Gastroesophageal sphincter (tissue), 4 donors: ENCODE data around the gene TMEM134. TPM values are rescaled to one million over a fixed set of nuclear protein-coding genes. Genes with fewer than 3 reads are reported as not detected.

ENCODE experiments used
- ATAC-seq: fragments of 150-250 bp; one replicate; pipeline ENCODE4 v1.9.1; 2016; ENCODE audit warnings: mild to moderate bottlenecking, moderate library complexity
- H3K27ac ChIP-seq, 4 donors: fragments of 200-600 bp; sonication (generic) in 3 of 4; 1 replicate in 3 of 4; 2 replicates in 1 of 4; pipeline ENCODE4 v1.5.1; 2016 to 2019
- H3K27me3 ChIP-seq: fragments of 200-600 bp; sonication (generic); one replicate; pipeline ENCODE4 v1.5.1; 2019
- H3K36me3 ChIP-seq, 2 donors: fragments of 200-600 bp; sonication (generic); one replicate each; pipeline ENCODE4 v1.5.1; 2019; ENCODE audit warnings: control low read depth in 1 of 2
- H3K4me1 ChIP-seq, 3 donors: fragments of 200-600 bp; sonication (generic); 1 replicate in 2 of 3; 2 replicates in 1 of 3; pipeline ENCODE4 v1.5.1; 2016 to 2019; ENCODE audit warnings: control low read depth in 2 of 3
- H3K4me3 ChIP-seq, 2 donors: fragments of 200-600 bp; sonication (generic); one replicate each; pipeline ENCODE4 v1.5.1; 2019; ENCODE audit warnings: mild to moderate bottlenecking in 1 of 2, moderate library complexity in 1 of 2
- H3K9me3 ChIP-seq, 3 donors: fragments of 200-600 bp; sonication (generic); one replicate each; pipeline ENCODE4 v1.5.1; 2017 to 2019; ENCODE audit warnings: control low read depth in 2 of 3
- EP300 ChIP-seq: sonication (generic); formaldehyde crosslinking; IDR thresholded peaks from one replicate; pipeline ENCODE4 v1.6.1; 2017; ENCODE audit warnings: antibody characterized with exemption, mild to moderate bottlenecking
- POLR2A ChIP-seq, 2 donors: fragments of 450-650 bp; IDR thresholded peaks; one replicate each; pipeline ENCODE4 v1.6.1; 2017; ENCODE audit warnings: antibody characterized with exemption in 2 of 2, mild to moderate bottlenecking in 2 of 2, moderate library complexity in 1 of 2
- POLR2AphosphoS5 ChIP-seq: sonication (generic); formaldehyde crosslinking; IDR thresholded peaks from one replicate; pipeline ENCODE4 v1.6.1; 2017; ENCODE audit warnings: antibody characterized with exemption
- WGBS, 2 donors: methylation state at CpG; one replicate each; pipeline ENCODE4 v1.1.5; 2018; ENCODE audit warnings: low coverage in 1 of 2; 5-methylcytosine and 5-hydroxymethylcytosine counted together
- total RNA-seq, 4 donors: library from RNA; depleted of rRNA; stranded (reverse); fragments of >200 nt; gene quantifications; one replicate each; pipeline ENCODE4 v1.1.0, GENCODE V29; 2016
- TF ChIP-seq, protein P1 (sequence below), 4 experiments: fragments of 200-600 bp in 2 of 4; fragments of 450-650 bp in 2 of 4; sonication (generic) in 1 of 4; IDR thresholded peaks; one replicate each; pipeline ENCODE4 v1.5.1; 2017 to 2019; ENCODE audit warnings: antibody characterized with exemption in 4 of 4, mild to moderate bottlenecking in 2 of 4, moderate library complexity in 2 of 4

TMEM134 gene
- total RNA-seq, 4 donors from 2014 or later = 22.2 to 35.2 (median 32.5) TPM

DNA sequence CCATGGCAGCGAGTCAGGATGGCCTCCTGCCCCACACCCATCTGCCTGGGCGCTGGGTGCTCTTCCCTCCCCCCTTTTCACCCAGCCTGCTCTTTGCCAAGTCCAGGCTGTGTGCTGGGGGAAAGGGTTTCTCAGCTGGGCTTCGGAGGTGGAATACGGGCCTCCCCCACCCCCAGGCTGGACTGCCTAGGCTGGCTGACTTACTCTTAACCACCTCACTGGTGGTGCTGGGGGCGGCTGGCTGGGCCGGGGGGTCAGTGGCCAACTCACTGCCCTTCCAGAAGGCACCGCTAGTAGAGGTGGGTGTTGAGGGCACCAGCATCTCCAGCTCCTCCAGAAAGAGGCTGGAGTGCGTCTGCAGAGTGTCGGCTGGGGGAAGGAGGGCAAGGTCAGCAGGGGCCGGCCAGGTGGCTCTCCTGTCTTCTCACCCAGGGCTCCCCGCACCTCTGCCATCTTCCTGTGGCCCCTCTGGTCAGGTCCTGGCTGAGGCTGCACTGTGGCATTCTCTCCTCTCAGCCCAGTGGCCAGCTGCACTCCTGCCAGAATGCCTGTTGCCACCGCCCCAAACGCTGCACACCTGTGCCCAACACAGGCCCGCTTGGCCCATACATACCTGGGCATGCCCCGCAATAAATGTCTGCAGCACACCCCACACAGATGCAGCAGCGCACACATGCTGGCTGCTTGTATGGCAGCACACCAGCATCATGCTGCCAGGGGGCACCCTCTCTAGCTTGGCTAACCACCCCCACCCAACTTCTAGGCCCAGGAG lies 26.4 kb upstream of the TMEM134 start:
- H3K9me3 ChIP-seq = no peaks in the 10 kb centered on the region
- ATAC-seq = no peak
- H3K4me3 ChIP-seq = no peak overlapping the region
- H3K4me1 ChIP-seq = peaks cover 0 to 19% (median 0%) of the 10 kb centered on the region in 3 donors
- no peak overlapping the region for H3K27ac ChIP-seq
- H3K36me3 ChIP-seq = peaks cover 0 to 89% of the 10 kb centered on the region in 2 donors
- H3K27me3 ChIP-seq = no peaks in the 10 kb centered on the region
- TF ChIP-seq, protein P1, sequence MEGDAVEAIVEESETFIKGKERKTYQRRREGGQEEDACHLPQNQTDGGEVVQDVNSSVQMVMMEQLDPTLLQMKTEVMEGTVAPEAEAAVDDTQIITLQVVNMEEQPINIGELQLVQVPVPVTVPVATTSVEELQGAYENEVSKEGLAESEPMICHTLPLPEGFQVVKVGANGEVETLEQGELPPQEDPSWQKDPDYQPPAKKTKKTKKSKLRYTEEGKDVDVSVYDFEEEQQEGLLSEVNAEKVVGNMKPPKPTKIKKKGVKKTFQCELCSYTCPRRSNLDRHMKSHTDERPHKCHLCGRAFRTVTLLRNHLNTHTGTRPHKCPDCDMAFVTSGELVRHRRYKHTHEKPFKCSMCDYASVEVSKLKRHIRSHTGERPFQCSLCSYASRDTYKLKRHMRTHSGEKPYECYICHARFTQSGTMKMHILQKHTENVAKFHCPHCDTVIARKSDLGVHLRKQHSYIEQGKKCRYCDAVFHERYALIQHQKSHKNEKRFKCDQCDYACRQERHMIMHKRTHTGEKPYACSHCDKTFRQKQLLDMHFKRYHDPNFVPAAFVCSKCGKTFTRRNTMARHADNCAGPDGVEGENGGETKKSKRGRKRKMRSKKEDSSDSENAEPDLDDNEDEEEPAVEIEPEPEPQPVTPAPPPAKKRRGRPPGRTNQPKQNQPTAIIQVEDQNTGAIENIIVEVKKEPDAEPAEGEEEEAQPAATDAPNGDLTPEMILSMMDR (IDR thresholded peaks at IDR 0.05) = no peak
- TF ChIP-seq POLR2AphosphoS5 = no peak
- WGBS, 2 donors = 80% methylated on average over 1 of the region's 16 CpGs; no CpG with 5 or more reads in 1 of the 2 donors

- 85 to 92% methylated on average over 5 to 14 of the region's 59 CpGs for WGBS, 2 donors
- peaks cover 0 to 20% (median 0%) of the 10 kb centered on the region in 3 donors for H3K4me1 ChIP-seq
- no peaks in the 10 kb centered on the region for H3K9me3 ChIP-seq
- H3K4me3 ChIP-seq = no peak overlapping the region
- no peaks in the 10 kb centered on the region for H3K27me3 ChIP-seq
- peaks cover 0 to 89% of the 10 kb centered on the region in 2 donors for H3K36me3 ChIP-seq
- no peak for ATAC-seq
- no peak overlapping the region for H3K27ac ChIP-seq
- no peak for TF ChIP-seq POLR2AphosphoS5
- no peak for TF ChIP-seq EP300
- TF ChIP-seq, protein P1 (IDR thresholded peaks at IDR 0.05) = no peak
- TF ChIP-seq POLR2A (IDR thresholded peaks at IDR 0.05) = no peak
Observed at GRCh38 chr11:67494371-67495233, 25.6 kb upstream of the TMEM134 start.

- Histone ChIP-seq H3K27me3 (no peaks in the 10 kb centered on the region), H3K4me3 (no peak overlapping the region), H3K27ac (no peak overlapping the region), H3K36me3 (peaks cover 0 to 95% of the 10 kb centered on the region in 2 donors), H3K9me3 (no peaks in the 10 kb centered on the region), H3K4me1 (peaks cover 0 to 20% (median 0%) of the 10 kb centered on the region in 3 donors)
- TF ChIP-seq POLR2AphosphoS5 = no peak
- TF ChIP-seq, protein P1 (IDR thresholded peaks at IDR 0.05) = no peak
- no peak for TF ChIP-seq EP300
- no peak for TF ChIP-seq POLR2A (IDR thresholded peaks at IDR 0.05)
- ATAC-seq = no peak
- 93 to 100% methylated on average over 1 to 10 of the region's 65 CpGs for WGBS, 2 donors
Observed at GRCh38 chr11:67493548-67494370, 24.7 kb upstream of the TMEM134 start.

- H3K36me3 ChIP-seq = peaks cover 0 to 93% of the 10 kb centered on the region in 2 donors
Observed at GRCh38 chr11:67492801-67493547, 23.9 kb upstream of the TMEM134 start.

More at GRCh38 chr11:67492801-67493547, 23.9 kb upstream of the TMEM134 start:
- H3K9me3 ChIP-seq = no peaks in the 10 kb centered on the region
- H3K27ac ChIP-seq = no peak overlapping the region
- WGBS, 2 donors = 84% methylated on average over 5 of the region's 46 CpGs; no CpG with 5 or more reads in 1 of the 2 donors
- TF ChIP-seq POLR2A (IDR thresholded peaks at IDR 0.05) = no peak
- no peak for TF ChIP-seq EP300
- TF ChIP-seq, protein P1 (IDR thresholded peaks at IDR 0.05) = no peak
- no peak for TF ChIP-seq POLR2AphosphoS5
- H3K27me3 ChIP-seq = no peaks in the 10 kb centered on the region
- ATAC-seq = no peak
- H3K4me3 ChIP-seq = no peak overlapping the region
- peaks cover 0 to 20% (median 0%) of the 10 kb centered on the region in 3 donors for H3K4me1 ChIP-seq
